Suprapubic skin (tissue), 3 donors: ENCODE results near the gene SLC25A33.

Experiments used
- POLR2A ChIP-seq, 2 donors: fragments of 450-650 bp; IDR thresholded peaks; one replicate each; pipeline ENCODE4 v1.6.1; 2017; ENCODE audit warnings: antibody characterized with exemption in 2 of 2, mild to moderate bottlenecking in 2 of 2, moderate library complexity in 2 of 2
- TF ChIP-seq, protein P1 (sequence below), 2 donors: fragments of 200-600 bp in 1 of 2; fragments of 450-650 bp in 1 of 2; sonication (generic) in 1 of 2; IDR thresholded peaks; one replicate each; pipeline ENCODE4 v1.5.1; 2016 to 2019; ENCODE audit warnings: antibody characterized with exemption in 2 of 2, mild to moderate bottlenecking in 1 of 2, moderate library complexity in 1 of 2

DNA sequence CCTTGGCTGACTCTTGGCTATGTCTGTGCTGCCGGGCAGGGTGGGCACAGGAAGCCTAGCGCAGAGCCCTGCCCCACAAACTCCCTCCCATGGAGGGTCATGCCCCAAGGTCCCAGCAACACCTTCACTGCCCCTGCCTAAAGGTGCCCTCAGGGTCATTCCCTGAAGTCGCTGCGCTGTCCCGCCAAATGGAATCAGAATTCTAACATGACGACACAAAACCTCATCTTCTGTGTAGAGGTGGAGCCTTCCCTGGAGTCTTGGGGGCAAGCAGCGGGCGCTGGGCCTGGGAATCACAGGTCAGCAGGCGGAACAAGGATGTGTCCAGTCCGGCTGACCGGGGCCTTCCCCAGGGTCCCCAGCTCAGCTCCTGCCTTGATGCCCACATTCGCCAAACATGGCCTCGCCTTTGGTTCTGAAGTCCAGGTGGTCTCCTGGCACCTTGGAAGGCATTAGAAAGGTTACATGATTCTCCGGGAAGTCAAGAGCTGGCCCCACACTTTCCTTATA, 66.7 kb downstream of the SLC25A33 start:
- TF ChIP-seq, protein P1, sequence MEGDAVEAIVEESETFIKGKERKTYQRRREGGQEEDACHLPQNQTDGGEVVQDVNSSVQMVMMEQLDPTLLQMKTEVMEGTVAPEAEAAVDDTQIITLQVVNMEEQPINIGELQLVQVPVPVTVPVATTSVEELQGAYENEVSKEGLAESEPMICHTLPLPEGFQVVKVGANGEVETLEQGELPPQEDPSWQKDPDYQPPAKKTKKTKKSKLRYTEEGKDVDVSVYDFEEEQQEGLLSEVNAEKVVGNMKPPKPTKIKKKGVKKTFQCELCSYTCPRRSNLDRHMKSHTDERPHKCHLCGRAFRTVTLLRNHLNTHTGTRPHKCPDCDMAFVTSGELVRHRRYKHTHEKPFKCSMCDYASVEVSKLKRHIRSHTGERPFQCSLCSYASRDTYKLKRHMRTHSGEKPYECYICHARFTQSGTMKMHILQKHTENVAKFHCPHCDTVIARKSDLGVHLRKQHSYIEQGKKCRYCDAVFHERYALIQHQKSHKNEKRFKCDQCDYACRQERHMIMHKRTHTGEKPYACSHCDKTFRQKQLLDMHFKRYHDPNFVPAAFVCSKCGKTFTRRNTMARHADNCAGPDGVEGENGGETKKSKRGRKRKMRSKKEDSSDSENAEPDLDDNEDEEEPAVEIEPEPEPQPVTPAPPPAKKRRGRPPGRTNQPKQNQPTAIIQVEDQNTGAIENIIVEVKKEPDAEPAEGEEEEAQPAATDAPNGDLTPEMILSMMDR (IDR thresholded peaks at IDR 0.05), result no peak
- no peak for TF ChIP-seq POLR2A (IDR thresholded peaks at IDR 0.05)
